IMR-90 (cell line): ENCODE results near the gene ANO7. TPM values are rescaled to one million over a fixed set of nuclear protein-coding genes. Genes with fewer than 3 reads are reported as not detected.

Experiments
- ATAC-seq: fragments of 200-7000 bp; cut with Tn5 transposase; 2 replicates; pipeline ENCODE4 v1.9.1; 2020; ENCODE audit warnings: low read depth, mild to moderate bottlenecking, moderate library complexity
- BruUV-seq: library from RNA; stranded (reverse); fragments of 400-500 nt; replicated peaks from 2 replicates; lab custom pipeline; 2021; lab: Mats Ljungman, UMichigan
- CTCF ChIA-PET: fragments of 300-600 bp; formaldehyde crosslinking; extraction: SDS; loops from one replicate; lab custom pipeline; 2021; ENCODE audit warnings: antibody characterized with exemption; lab: Yijun Ruan, JAX
- POLR2A ChIA-PET: fragments of 300-600 bp; sonication (Branson Sonifier 250); formaldehyde crosslinking; loops from one replicate; lab custom pipeline; 2022; ENCODE audit warnings: antibody characterized with exemption; ENCODE audit not compliant: unreplicated experiment; lab: Charles Lee
- DNase-seq: peaks from one replicate; pipeline ENCODE4 v3.0.0; 2013
- H2AFZ ChIP-seq: replicated peaks from 2 replicates; pipeline ENCODE3; 2013; ENCODE audit warnings: low read length, mild to moderate bottlenecking; ENCODE audit not compliant: poor library complexity
- H2AK5ac ChIP-seq: 2 replicates; pipeline ENCODE4 v1.6.1; 2013; ENCODE audit warnings: low read depth, low read length, inconsistent platforms
- H2AK9ac ChIP-seq: replicated peaks from 2 replicates; pipeline ENCODE3; 2013; ENCODE audit warnings: mild to moderate bottlenecking, low read depth, low read length, moderate library complexity; ENCODE audit not compliant: poor library complexity
- H2BK120ac ChIP-seq: 2 replicates; pipeline ENCODE4 v1.6.1; 2013; ENCODE audit warnings: low read depth, low read length, inconsistent platforms
- H2BK15ac ChIP-seq: 3 replicates; pipeline ENCODE4 v1.6.1; 2013; ENCODE audit warnings: low read depth, low read length, inconsistent platforms
- H2BK20ac ChIP-seq: 2 replicates; pipeline ENCODE4 v1.6.1; 2013; ENCODE audit warnings: low read depth, mild to moderate bottlenecking, inconsistent platforms, low read length, moderate library complexity
- H2BK5ac ChIP-seq: 2 replicates; pipeline ENCODE4 v1.6.1; 2013; ENCODE audit warnings: mild to moderate bottlenecking, low read depth, low read length, inconsistent platforms; ENCODE audit not compliant: poor library complexity, severe bottlenecking
- H3K14ac ChIP-seq: replicated peaks from 2 replicates; pipeline ENCODE4 v1.6.1; 2013; ENCODE audit warnings: low read depth, low read length, inconsistent platforms
- H3K18ac ChIP-seq: 2 replicates; pipeline ENCODE4 v1.6.1; 2013; ENCODE audit warnings: low read depth, low read length, control low read depth
- H3K23ac ChIP-seq: 2 replicates; pipeline ENCODE4 v1.6.1; 2013; ENCODE audit warnings: low read depth, low read length, inconsistent platforms
- H3K27ac ChIP-seq: 2 replicates; pipeline ENCODE4 v1.5.1; 2013; ENCODE audit warnings: mild to moderate bottlenecking, control low read depth, low read length; ENCODE audit not compliant: insufficient read depth
- H3K27me3 ChIP-seq: 2 replicates; pipeline ENCODE4 v1.6.1; 2013; ENCODE audit warnings: low read length; ENCODE audit not compliant: control insufficient read depth, insufficient read depth
- H3K36me3 ChIP-seq: 2 replicates; pipeline ENCODE4 v1.6.1; 2013; ENCODE audit warnings: low read length, mixed read lengths; ENCODE audit not compliant: control insufficient read depth, insufficient read depth
- H3K4ac ChIP-seq: 2 replicates; pipeline ENCODE4 v1.6.1; 2013; ENCODE audit warnings: low read depth, low read length, inconsistent platforms
- H3K4me1 ChIP-seq: 2 replicates; pipeline ENCODE4 v1.6.1; 2013; ENCODE audit warnings: low read length, mixed read lengths; ENCODE audit not compliant: control insufficient read depth, insufficient read depth
- H3K4me2 ChIP-seq: 2 replicates; pipeline ENCODE4 v1.6.1; 2013; ENCODE audit warnings: low read depth, mild to moderate bottlenecking, control low read depth, low read length, moderate library complexity
- H3K4me3 ChIP-seq: 2 replicates; pipeline ENCODE4 v1.5.1; 2013; ENCODE audit warnings: low read depth, mild to moderate bottlenecking, control low read depth, low read length, moderate library complexity; ENCODE audit not compliant: insufficient read depth
- H3K56ac ChIP-seq: 2 replicates; pipeline ENCODE4 v1.6.1; 2013; ENCODE audit warnings: low read length, inconsistent platforms; ENCODE audit not compliant: insufficient read depth; ENCODE audit errors: extremely low read depth
- H3K79me1 ChIP-seq, 2 experiments: 2 replicates each; pipeline ENCODE4 v1.6.1; 2013; ENCODE audit warnings: low read length in 2 of 2, inconsistent platforms in 1 of 2, low read depth in 1 of 2
- H3K9ac ChIP-seq: 2 replicates; pipeline ENCODE4 v1.6.1; 2013; ENCODE audit warnings: low read depth, low read length, control low read depth
- H3K9me1 ChIP-seq: 2 replicates; pipeline ENCODE4 v1.6.1; 2013; ENCODE audit warnings: low read length, inconsistent platforms; ENCODE audit not compliant: insufficient read depth
- H3K9me3 ChIP-seq: 2 replicates; pipeline ENCODE4 v1.6.1; 2013; ENCODE audit warnings: low read length; ENCODE audit not compliant: control insufficient read depth, insufficient read depth
- H4K20me1 ChIP-seq: 2 replicates; pipeline ENCODE4 v1.6.1; 2013; ENCODE audit warnings: low read length, inconsistent platforms; ENCODE audit not compliant: insufficient read depth
- H4K5ac ChIP-seq: 2 replicates; pipeline ENCODE4 v1.6.1; 2013; ENCODE audit warnings: mild to moderate bottlenecking, low read depth, low read length, control low read depth
- H4K8ac ChIP-seq, 2 experiments: 2 replicates each; pipeline ENCODE4 v1.6.1; 2013; ENCODE audit warnings: low read depth in 2 of 2, low read length in 2 of 2, control low read depth in 1 of 2, inconsistent platforms in 1 of 2
- H4K91ac ChIP-seq: 2 replicates; pipeline ENCODE4 v1.6.1; 2013; ENCODE audit warnings: low read depth, low read length, inconsistent platforms; ENCODE audit not compliant: insufficient read depth
- BHLHE40 ChIP-seq: fragments of 150-350 bp; IDR thresholded peaks from 2 replicates; pipeline ENCODE4 v1.6.1; 2016; ENCODE audit warnings: mild to moderate bottlenecking, low read depth, low read length
- CEBPB ChIP-seq: IDR thresholded peaks from 2 replicates; pipeline ENCODE4 v1.6.1; 2012; ENCODE audit warnings: low read depth, low read length, improper control_type of control experiment
- CHD1 ChIP-seq: IDR thresholded peaks from 2 replicates; pipeline ENCODE4 v1.6.1; 2012; ENCODE audit warnings: low read depth, low read length, improper control_type of control experiment
- FOS ChIP-seq: fragments of 150-350 bp; IDR thresholded peaks from 2 replicates; pipeline ENCODE4 v1.6.1; 2016; ENCODE audit warnings: low read depth, low read length
- MAFK ChIP-seq: IDR thresholded peaks from 2 replicates; pipeline ENCODE4 v1.6.1; 2012; ENCODE audit warnings: low read depth, low read length, improper control_type of control experiment
- MAZ ChIP-seq: IDR thresholded peaks from 2 replicates; pipeline ENCODE4 v1.6.1; 2012; ENCODE audit warnings: low read depth, mild to moderate bottlenecking, low read length, improper control_type of control experiment, moderate library complexity, borderline replicate concordance
- MXI1 ChIP-seq: IDR thresholded peaks from 2 replicates; pipeline ENCODE4 v1.6.1; 2012; ENCODE audit warnings: low read depth, mild to moderate bottlenecking, low read length, moderate library complexity, borderline replicate concordance
- NFE2L2 ChIP-seq: fragments of 150-350 bp; IDR thresholded peaks from 2 replicates; pipeline ENCODE4 v1.6.1; 2016; ENCODE audit warnings: low read depth, mild to moderate bottlenecking, low read length
- POLR2A ChIP-seq: IDR thresholded peaks from 2 replicates; pipeline ENCODE4 v1.6.1; 2012; ENCODE audit warnings: mild to moderate bottlenecking, low read depth, low read length
- RAD21 ChIP-seq: IDR thresholded peaks from 2 replicates; pipeline ENCODE4 v1.6.1; 2012; ENCODE audit warnings: low read length, improper control_type of control experiment
- RCOR1 ChIP-seq: IDR thresholded peaks from 2 replicates; pipeline ENCODE4 v1.6.1; 2012; ENCODE audit warnings: mild to moderate bottlenecking, low read length, improper control_type of control experiment; ENCODE audit not compliant: insufficient replicate concordance
- RFX5 ChIP-seq: IDR thresholded peaks from 2 replicates; pipeline ENCODE4 v1.8.0; 2012; ENCODE audit warnings: low read depth, mild to moderate bottlenecking, low read length, moderate library complexity
- SMC3 ChIP-seq: fragments of 150-350 bp; IDR thresholded peaks from 2 replicates; pipeline ENCODE4 v1.6.1; 2016; ENCODE audit warnings: low read depth, mild to moderate bottlenecking, antibody characterized with exemption, low read length, moderate library complexity
- WGBS, 2 experiments: methylation state at CpG; one replicate each; pipeline versions ENCODE4 v1.1.5 to v1.1.7; 2013; ENCODE audit warnings: missing lambda C conversion rate in 2 of 2; ENCODE audit not compliant: insufficient read length in 1 of 2; ENCODE audit errors: extremely low coverage in 2 of 2; 5-methylcytosine and 5-hydroxymethylcytosine counted together
- dilution Hi-C: fragments of 300-500 bp; cut with HindIII; formaldehyde crosslinking; loops from one replicate; pipeline ENCODE4 v1.14.3; 2018; ENCODE audit warnings: low sequenced_read_pairs; ENCODE audit not compliant: unreplicated experiment
- in situ Hi-C: fragments of 300-500 bp; cut with MboI; formaldehyde crosslinking; loops from 3 replicates; pipeline ENCODE4 v1.14.3; 2019; ENCODE audit warnings: low sequenced_read_pairs, inconsistent platforms, mixed read lengths
- intact Hi-C: fragments of 100-400 bp; cut with micrococcal nuclease; formaldehyde crosslinking; loops from 2 replicates; pipeline ENCODE4 v1.10.0; 2022
- polyA plus RNA-seq, 3 experiments: library from polyadenylated mRNA; depleted of rRNA; stranded (reverse); fragments of >200 nt; gene quantifications; 2 replicates each; pipeline ENCODE4 v1.2.3, GENCODE V29; 2012; ENCODE audit warnings: low replicate concordance in 1 of 3
- total RNA-seq: library from RNA; depleted of rRNA; stranded (reverse); fragments of >200 nt; gene quantifications from 2 replicates; pipeline ENCODE4 v1.2.3, GENCODE V29; 2012
- TF ChIP-seq, protein P1 (sequence below): conservative IDR thresholded peaks from 2 replicates; pipeline ENCODE4 v1.5.1; 2012; ENCODE audit warnings: mild to moderate bottlenecking, low read depth, low read length, improper control_type of control experiment
- TF ChIP-seq, protein P2 (sequence below): fragments of 150-350 bp; IDR thresholded peaks from 2 replicates; pipeline ENCODE4 v1.6.1; 2016; ENCODE audit warnings: low read depth, mild to moderate bottlenecking, low read length, moderate library complexity, borderline replicate concordance
- TF ChIP-seq, protein P3 (sequence below): fragments of 150-350 bp; IDR thresholded peaks from 2 replicates; pipeline ENCODE4 v1.6.1; 2017; ENCODE audit warnings: mild to moderate bottlenecking, antibody characterized with exemption, low read length, low read depth

Gene ANO7
- total and polyA plus RNA-seq, 2 of the 4 experiments (the other 2 are of a cell fraction), result 0.36 to 3.4 TPM

DNA sequence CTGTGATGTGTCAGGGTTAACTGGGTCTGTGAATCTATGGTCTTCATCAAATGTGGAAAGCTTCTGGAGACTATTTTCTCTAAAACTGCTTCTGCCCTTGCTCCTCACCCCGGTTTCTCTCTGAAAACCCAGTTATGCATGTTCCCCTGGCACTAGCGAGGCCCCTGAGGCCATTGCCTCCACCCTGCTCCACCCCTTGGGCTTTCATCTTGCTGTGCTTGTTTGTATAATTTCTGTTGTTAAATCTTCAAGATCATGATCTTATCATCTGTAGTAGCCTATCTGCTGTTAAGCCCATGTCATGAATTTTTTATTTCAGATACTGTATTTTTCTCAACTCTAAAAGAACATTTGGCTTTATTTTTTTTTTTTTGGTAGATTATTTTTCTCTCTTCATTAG is 14.9 kb upstream of the ANO7 start:
- Histone ChIP-seq H2BK120ac (no peak overlapping the region), H3K4ac (no peak overlapping the region), H3K4me1 (no peaks in the 10 kb centered on the region), H2AK9ac (no peak overlapping the region), H4K20me1 (no peaks in the 10 kb centered on the region), H3K18ac (no peak overlapping the region), H3K9me1 (no peaks in the 10 kb centered on the region; the same call in 1 of the 2 replicates), H4K5ac (no peak overlapping the region), H2BK20ac (no peak overlapping the region), H3K9me3 (peaks cover 3% of the 10 kb centered on the region; the same call in 1 of the 2 replicates), H3K79me1 (no peaks in the 10 kb centered on the region), H2BK15ac (no peak overlapping the region), H3K4me2 (no peak overlapping the region), H4K8ac (no peak overlapping the region), H3K27me3 (no peaks in the 10 kb centered on the region), H4K91ac (no peak overlapping the region), H3K36me3 (peaks cover 33% of the 10 kb centered on the region), H3K56ac (no peak overlapping the region), H3K4me3 (no peak overlapping the region), H3K27ac (no peak overlapping the region), H3K23ac (no peak overlapping the region), H3K9ac (no peak overlapping the region), H2AK5ac (no peak overlapping the region), H2AFZ (no peak overlapping the region), H3K14ac (no peak overlapping the region), H2BK5ac (no peak overlapping the region)
- ChIA-PET POLR2A (no interaction called here), CTCF (interaction anchor here (0.6 kb wide), 1 partner anchor 437 kb away, joined by 3 read pairs; no protein-coding TSS in a partner anchor)
- TF ChIP-seq NFE2L2 (no peak), MAZ (no peak), BHLHE40 (no peak), RAD21 (no peak), RCOR1 (no peak), POLR2A (no peak), MAFK (no peak), CEBPB (no peak), SMC3 (no peak), RFX5 (no peak), CHD1 (no peak), FOS (no peak), MXI1 (no peak)
- TF ChIP-seq, protein P1, sequence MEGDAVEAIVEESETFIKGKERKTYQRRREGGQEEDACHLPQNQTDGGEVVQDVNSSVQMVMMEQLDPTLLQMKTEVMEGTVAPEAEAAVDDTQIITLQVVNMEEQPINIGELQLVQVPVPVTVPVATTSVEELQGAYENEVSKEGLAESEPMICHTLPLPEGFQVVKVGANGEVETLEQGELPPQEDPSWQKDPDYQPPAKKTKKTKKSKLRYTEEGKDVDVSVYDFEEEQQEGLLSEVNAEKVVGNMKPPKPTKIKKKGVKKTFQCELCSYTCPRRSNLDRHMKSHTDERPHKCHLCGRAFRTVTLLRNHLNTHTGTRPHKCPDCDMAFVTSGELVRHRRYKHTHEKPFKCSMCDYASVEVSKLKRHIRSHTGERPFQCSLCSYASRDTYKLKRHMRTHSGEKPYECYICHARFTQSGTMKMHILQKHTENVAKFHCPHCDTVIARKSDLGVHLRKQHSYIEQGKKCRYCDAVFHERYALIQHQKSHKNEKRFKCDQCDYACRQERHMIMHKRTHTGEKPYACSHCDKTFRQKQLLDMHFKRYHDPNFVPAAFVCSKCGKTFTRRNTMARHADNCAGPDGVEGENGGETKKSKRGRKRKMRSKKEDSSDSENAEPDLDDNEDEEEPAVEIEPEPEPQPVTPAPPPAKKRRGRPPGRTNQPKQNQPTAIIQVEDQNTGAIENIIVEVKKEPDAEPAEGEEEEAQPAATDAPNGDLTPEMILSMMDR, result no peak
- TF ChIP-seq, protein P2, sequence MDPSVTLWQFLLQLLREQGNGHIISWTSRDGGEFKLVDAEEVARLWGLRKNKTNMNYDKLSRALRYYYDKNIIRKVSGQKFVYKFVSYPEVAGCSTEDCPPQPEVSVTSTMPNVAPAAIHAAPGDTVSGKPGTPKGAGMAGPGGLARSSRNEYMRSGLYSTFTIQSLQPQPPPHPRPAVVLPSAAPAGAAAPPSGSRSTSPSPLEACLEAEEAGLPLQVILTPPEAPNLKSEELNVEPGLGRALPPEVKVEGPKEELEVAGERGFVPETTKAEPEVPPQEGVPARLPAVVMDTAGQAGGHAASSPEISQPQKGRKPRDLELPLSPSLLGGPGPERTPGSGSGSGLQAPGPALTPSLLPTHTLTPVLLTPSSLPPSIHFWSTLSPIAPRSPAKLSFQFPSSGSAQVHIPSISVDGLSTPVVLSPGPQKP, result no peak
- TF ChIP-seq, protein P3, sequence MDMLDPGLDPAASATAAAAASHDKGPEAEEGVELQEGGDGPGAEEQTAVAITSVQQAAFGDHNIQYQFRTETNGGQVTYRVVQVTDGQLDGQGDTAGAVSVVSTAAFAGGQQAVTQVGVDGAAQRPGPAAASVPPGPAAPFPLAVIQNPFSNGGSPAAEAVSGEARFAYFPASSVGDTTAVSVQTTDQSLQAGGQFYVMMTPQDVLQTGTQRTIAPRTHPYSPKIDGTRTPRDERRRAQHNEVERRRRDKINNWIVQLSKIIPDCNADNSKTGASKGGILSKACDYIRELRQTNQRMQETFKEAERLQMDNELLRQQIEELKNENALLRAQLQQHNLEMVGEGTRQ, result no peak
- in situ Hi-C loops, result no loop called here
- DNase-seq (no peak), ATAC-seq (no peak)
- dilution Hi-C loops, result no loop called here
- WGBS, 2 experiments, result no CpG with 5 or more reads among the region's 2 CpGs
- intact Hi-C loops, result no loop called here
- no TSS peak for BruUV-seq
